Measurements from ENCODE around the gene TACC2. TPM values are rescaled to one million over a fixed set of nuclear protein-coding genes. Genes with fewer than 3 reads are reported as not detected.

Gene TACC2
- total RNA-seq, 1 donor from 2014 or later, result 49.1 TPM

DNA sequence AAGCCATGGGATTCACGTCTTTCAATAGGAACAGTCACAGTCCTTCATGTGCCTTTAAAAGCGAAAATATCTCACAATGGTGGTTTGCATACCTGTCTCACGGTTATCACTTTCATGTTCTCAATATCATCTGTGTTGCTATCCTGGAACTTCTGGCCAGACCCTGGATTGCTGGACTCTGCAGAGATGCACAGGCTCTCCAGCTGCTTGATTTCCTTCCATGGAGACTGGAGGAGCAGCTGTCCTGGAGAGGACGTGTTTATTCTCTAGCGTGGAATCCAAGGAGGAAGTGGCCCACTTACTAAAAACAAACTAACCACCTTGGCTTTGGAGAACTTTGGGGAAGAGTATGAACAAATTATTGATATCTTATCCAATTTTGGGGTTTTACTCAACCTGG lies 298.6 kb downstream of the TACC2 start:
- intact Hi-C loops (cut with DNase I), result no loop called here
- DNase-seq (ENCODE audit: low spot score), result no peak
- no peak for ATAC-seq

DNA sequence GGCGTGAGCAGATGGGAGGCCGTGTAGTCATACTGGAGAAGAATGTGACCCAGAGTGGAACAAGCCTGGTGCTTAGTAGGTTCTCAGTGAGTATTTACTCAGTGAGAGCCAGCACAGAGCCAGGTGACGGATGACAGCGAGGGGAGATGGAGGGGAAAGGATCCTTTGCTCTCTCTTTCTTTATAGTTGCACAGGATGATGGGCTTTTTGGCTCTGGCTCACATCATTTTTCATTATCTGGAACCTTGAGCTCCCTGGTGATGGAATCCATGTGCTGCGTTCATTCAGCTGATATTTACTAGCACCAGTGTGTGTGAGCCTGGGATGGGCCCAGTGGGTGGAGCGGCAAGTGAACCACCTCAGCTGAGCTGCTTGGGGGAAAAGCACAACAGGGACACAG lies 299.3 kb downstream of the TACC2 start:
- ATAC-seq, result no peak
- DNase-seq (ENCODE audit: low spot score), result no peak
- intact Hi-C loops (cut with DNase I), result no loop called here

DNA sequence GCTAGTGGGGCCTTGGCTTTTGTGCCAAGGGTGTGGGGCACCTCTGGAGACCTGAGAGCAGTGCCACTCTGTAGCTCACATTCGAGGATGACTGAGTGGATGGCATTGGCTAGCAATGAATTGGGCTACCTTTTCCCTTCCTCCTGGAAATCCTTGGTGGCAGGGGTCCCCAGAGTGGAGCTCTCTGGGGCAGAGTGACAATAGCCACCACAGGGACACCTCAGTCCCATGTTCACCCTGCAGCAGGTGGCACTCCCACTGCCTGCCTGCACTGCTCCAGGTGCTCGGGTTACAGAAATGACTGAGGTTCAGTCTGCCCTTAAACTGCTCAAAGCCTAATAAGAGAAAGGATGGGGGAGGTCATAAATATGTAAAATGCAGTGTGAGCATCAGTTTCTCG lies 300.0 kb downstream of the TACC2 start:
- no peak for DNase-seq (ENCODE audit: low spot score)
- no peak for ATAC-seq
- intact Hi-C loops (cut with DNase I), result no loop called here

DNA sequence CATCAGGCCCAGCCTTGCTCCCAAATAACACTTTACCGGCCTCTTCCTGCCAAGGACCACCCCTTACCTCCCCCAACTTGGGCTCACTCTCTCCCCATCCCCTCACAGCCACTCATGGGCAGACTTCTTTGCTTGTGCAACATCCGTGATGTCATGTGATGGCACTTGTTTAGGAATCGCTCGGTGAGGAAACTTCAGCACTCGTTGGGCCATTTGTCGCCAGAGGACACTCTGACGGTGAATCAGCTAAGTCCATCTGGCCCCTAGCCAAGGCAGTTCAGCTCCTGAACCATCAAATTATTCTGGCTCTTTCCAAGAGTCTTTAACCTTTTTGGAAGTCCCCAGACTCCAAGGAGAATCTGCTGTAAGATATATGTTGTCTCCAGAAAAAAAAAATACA lies 301.4 kb downstream of the TACC2 start:
- ATAC-seq, result no peak
- no peak for DNase-seq (ENCODE audit: low spot score)
- intact Hi-C loops (cut with DNase I), result loop anchor here (10.0 kb wide), 1 partner anchor 274 kb away; the partner anchor contains the start of gene DMBT1

DNA sequence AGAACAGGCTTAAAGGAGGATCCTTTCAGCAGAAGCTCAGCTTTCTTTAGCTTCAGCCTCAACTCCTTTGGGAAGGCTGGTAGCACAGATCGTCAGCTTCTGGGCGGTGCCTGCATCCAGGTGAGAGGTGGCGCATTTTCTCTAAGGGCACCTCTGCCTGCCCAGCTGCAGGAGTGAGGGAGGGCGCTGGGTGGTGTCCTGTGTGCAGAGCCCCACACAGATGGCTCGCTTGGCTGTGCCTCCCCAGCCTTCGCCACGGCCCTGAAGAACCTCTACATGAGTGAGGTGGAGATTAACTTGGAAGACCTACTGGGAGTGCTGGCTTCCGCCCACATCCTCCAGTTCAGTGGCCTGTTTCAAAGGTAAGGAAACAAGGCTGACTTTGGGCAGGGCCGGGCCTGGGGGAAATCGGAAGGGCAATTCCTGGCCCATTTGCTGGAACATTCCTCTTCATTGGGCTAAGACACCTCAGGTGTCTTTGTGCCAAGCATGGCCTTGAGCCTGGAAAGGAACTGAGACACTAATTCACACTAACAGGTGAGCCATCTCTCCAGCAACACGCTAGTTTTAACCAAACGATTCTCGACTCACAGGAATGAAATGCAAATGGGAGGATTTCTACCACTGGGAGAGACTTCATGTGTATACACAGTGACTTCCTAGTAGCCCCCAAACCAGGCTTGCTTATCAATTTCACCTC lies 302.0 kb downstream of the TACC2 start:
- intact Hi-C loops (cut with DNase I), result loop anchor here (10.0 kb wide), 1 partner anchor 274 kb away; the partner anchor contains the start of gene DMBT1
- DNase-seq (ENCODE audit: low spot score) (no peak), ATAC-seq (no peak)

DNA sequence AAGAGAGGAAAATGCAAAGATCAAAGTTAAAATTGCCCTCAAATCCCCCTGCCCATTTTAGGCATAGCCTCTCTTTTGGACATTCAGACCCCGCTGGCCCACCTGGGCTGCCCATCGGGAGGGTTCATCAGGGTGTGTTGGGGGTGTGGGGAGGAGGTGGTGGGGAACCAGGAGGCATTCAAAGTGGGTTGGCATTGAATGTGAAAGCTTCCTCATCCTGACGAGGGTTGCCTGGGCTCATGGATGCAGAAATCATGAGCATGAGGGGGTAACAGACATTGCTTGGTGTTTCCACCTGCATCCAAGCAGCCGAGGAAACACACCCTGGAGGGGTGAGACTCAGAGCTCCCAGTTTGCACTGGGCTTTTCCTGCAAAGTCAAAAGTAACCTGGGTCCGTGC lies 302.8 kb downstream of the TACC2 start:
- intact Hi-C loops (cut with DNase I), result loop anchor here (10.0 kb wide), 1 partner anchor 273 kb away; the partner anchor contains the start of gene DMBT1
- ATAC-seq (no peak), DNase-seq (ENCODE audit: low spot score) (no peak)

DNA sequence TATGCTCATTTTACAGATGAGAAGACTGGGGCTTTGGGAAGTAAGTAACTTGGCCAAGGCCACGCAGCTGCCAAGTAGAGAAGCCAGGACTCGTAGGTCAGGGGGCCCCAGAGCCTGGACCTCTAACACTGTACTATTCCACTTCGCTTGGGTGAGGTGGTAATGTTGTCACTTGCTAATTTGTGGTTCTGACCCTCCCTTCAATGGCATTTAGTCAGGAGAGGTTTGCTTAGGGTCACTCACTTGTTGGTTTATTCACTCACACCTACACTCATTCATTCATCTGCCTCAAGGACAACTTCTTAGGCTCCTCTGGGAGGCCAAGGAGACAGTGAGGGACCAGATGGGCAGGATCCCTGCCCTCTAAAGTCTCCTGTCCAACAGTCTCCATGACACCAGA lies 303.4 kb downstream of the TACC2 start:
- intact Hi-C loops (cut with DNase I), result loop anchor here (10.0 kb wide), 1 partner anchor 272 kb away; the partner anchor contains the start of gene DMBT1
- no peak for DNase-seq (ENCODE audit: low spot score)
- ATAC-seq, result no peak

DNA sequence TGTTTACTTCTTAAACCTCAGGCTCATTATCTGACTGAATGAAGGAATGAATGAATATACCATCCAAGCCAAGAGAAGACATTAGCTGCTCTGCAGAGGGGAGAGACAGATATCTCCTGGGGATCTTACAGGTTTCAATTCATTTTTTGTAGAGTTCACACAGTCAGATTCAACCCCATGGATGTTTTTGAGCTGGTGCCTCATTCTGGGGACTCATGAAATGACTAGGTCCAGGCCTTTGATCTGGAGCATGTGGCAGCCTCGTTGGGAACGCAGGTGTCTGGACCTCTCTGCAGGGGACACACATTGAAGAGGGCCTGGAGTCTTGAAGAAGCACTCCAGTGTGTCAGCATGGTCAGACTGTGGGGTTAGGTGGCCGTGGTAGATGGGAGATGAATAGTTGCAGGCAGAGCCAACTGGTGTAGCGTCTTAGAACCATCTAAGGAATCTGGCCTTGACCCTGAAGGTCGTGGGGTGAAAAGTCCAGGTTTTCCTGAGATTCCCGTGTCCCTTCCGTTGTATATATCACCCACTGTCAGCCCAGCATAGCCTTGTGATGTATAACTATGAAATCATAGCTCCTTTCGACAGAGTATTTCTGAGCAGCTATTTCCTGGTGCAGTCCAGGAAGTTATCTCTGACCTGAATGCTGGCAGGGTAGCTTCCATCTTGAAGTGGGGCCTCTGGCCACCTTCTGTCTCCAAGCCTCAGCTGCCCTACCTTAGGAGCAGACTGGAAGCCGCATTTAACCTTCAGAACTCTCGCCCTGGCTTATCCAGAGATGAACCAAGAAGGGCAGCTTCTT lies 304.4 kb downstream of the TACC2 start:
- intact Hi-C loops (cut with DNase I), result loop anchor here (10.0 kb wide), 1 partner anchor 271 kb away; the partner anchor contains the start of gene DMBT1
- ATAC-seq, result no peak
- no peak for DNase-seq (ENCODE audit: low spot score)

DNA sequence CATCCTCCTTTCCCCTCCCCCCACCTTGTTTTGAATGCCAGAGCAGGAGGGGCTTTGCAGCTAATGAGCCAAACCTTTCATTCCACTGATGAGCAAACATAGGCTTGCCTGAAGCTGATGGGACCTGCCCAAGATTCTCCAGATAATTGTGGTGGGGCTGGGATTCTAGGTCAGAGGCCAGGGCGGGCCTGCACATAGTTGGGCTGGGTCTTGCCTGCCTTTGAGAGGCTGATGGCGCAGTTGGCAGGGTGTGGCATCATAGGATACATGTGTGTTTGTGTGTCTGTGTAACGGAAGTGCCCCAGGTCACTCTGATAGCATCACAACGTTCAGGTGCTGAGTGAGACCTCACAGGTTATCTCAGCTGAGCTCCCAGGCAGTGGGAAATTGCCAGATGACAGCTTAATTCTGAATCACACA lies 305.0 kb downstream of the TACC2 start:
- DNase-seq (ENCODE audit: low spot score), result no peak
- intact Hi-C loops (cut with DNase I), result loop anchor here (10.0 kb wide), 1 partner anchor 271 kb away; the partner anchor contains the start of gene DMBT1
- peak; percentile 59 for ATAC-seq

DNA sequence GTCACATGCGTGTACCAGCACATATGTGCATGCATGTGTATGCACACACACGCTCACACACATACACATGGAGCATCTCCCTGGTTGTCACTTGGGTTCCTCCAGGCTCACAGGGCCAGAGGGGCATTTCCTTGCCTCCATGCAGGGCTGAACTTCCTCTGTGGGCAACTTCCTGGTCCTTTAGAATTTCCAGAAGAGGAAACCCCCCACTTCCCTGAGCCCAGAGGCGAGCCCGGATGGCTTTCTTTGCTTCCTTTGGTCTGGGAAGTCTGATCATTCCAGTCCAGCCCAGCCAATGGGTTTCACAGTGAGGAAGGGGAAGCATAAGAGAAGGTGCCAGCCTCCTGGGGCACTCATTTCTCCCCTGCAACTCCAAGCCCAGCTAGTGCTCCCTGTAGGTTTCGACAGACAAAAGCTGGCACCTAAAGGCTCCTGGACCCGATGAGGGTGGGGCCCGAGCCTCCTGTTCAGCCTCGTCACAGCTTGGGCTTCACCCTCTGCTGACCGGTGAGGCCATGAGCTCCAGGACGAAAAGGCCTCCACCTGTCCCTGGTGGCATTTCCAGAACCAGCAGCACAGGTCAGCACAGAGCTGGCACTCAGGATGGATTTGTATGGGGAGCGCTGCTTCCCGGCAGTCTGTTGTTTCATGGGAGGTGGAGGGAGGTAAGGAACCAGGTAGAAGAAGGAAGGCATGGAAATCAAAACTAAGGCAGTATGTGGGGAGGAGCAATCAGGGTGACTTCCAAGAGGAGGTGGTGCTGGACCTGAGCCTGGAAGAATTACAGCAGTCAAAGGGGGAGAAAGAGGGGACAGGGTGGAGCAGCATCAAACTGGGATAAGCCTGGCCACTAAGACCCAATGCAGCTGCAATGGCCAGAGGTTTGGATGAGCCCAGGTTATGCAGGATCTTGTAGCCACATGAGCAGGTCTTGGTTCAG lies 305.8 kb downstream of the TACC2 start:
- ATAC-seq (no peak), DNase-seq (ENCODE audit: low spot score) (no peak)
- intact Hi-C loops (cut with DNase I), result loop anchor here (5.0 to 10.0 kb wide), 2 partner anchors 143 to 270 kb away; partner anchors contain the start of gene DMBT1

DNA sequence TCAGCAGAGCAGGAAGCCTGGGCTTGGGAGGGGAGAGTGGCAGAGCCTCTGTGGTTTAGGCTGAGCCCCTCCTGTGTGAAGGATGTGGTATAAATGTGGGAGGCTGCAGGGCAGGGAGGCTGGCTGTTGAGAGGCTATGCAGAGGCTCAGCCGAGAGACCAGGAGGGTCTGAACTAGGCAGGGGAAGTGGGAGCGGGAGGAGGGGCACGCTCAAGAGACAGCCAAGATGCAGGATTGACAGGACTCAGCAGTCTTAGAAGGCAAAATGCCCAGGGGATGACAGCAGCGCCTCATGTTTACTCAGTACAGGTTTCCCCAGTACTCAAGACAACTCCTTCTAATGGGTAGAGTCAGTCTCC lies 306.5 kb downstream of the TACC2 start:
- intact Hi-C loops (cut with DNase I), result loop anchor here (5.0 to 10.0 kb wide), 2 partner anchors 142 to 269 kb away; partner anchors contain the start of gene DMBT1
- ATAC-seq (no peak), DNase-seq (ENCODE audit: low spot score) (no peak)

DNA sequence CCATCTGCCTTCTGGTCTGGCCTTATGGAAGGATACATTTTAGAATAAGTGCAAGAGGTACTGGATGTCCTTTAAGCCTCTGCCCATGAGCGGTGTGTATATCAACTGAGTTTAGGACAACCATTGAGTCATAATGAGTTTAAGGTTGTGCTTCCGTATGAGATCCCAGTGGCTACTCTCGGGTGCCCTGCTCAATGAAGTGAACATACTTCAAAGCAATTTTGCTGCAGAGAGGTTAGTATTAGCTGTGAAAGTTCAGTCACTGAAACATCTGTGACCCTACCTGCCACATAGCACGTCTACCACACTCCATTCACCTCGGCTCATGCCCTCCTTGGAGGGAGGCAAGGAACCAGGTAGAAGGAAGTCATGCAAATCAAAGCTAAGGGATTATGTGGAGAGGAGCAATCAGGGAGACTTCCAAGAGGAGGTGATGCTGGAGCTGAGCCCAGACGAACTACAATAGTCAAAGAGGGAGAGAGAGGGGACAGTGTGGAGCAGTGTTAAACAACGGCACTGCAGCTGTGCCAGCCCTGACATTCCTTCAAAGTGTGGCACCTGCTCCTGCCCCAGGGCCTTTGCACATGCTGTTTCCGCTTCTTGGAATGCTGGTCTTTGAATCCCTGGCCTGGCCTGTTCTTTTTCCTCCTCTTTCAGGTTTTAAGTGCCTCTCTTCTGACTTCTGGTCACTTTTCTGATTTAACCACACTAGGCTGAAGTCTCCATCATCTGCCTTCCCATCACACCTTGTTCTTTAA lies 307.6 kb downstream of the TACC2 start:
- intact Hi-C loops (cut with DNase I), result loop anchor here (5.0 to 10.0 kb wide), 2 partner anchors 141 to 268 kb away; partner anchors contain the start of gene DMBT1
- no peak for ATAC-seq

DNA sequence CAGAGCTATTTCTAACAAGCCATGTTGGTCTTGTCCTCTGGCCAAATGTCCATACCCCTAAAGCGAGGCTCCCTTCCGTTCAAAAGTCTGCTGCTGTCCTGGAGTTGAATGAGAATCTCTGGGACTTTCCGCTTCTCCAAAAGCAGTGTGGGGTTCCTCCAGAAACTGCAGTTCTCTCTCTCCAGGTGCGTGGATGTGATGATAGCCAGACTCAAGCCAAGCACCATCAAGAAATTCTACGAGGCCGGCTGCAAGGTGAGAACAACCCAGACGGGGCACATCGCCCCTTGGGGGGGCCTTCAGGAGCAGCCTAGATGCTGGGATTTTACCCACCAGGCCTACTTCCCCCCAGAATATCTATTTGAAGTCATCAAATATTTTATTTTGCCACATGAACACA lies 308.6 kb downstream of the TACC2 start:
- no peak for DNase-seq (ENCODE audit: low spot score)
- ATAC-seq, result no peak
- intact Hi-C loops (cut with DNase I), result loop anchor here (5.0 to 10.0 kb wide), 2 partner anchors 140 to 267 kb away; partner anchors contain the start of gene DMBT1

More for the DNA sequence above, 307.6 kb downstream of the TACC2 start:
- DNase-seq (ENCODE audit: low spot score), result no peak

DNA sequence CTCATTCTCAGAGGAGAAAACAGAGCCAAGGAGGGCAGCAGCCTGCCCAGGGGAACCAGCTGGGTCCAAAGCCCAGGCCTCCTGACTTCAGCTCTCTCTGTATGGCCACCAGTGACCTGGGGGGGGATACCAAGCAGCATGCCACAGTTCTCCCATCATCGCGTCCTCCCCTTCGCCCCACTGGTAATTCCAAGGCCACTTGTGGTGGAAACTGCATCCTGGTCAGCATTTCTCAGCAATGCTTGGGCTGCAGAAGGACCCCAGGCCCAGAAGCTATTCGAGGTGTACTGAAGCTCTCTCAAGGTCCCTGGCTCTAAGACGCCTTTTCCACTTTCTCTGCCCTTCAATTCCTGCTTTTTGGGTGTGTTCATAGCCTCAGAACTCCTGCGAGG lies 309.2 kb downstream of the TACC2 start:
- DNase-seq (ENCODE audit: low spot score) (no peak), ATAC-seq (no peak)
- intact Hi-C loops (cut with DNase I), result loop anchor here (5.0 to 10.0 kb wide), 2 partner anchors 139 to 267 kb away; partner anchors contain the start of gene DMBT1

DNA sequence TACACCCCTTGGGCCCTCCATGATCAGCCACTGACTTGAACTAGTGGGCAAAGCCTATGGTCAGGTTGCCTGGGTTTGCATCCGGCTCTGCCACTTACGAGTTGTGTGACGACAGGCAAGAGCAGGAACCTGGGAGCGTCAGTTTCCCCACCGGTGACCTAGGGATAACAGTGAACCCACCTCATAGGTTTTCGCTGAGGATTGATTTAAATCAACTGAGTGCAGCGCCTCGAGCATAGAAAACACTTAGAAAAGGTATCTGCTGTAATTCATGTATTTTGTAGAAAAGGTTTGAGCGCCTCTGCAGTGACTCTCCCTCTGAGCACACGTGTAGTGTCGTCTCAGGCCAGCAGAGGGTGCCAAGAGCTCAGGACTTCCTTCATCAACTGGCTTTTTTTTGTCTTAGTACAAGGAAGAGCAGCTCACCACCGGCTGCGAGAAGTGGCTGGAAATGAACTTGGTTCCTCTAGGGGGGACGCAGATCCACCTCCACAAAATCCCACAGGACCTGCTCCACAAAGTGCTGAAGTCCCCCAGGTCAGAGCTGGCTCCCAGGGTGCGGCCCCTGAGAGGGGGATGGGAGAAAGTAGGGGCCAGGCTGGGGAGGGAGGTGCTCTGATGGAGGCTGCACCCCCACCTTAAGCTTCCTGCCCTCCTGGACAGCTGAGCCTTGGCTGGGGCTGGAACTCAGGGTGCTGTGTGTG lies 309.8 kb downstream of the TACC2 start:
- peak; percentile 85 for ATAC-seq
- DNase-seq (ENCODE audit: low spot score), result peak; percentile 86
- intact Hi-C loops (cut with DNase I), result loop anchor here (5.0 to 10.0 kb wide), 2 partner anchors 139 to 266 kb away; partner anchors contain the start of gene DMBT1

DNA sequence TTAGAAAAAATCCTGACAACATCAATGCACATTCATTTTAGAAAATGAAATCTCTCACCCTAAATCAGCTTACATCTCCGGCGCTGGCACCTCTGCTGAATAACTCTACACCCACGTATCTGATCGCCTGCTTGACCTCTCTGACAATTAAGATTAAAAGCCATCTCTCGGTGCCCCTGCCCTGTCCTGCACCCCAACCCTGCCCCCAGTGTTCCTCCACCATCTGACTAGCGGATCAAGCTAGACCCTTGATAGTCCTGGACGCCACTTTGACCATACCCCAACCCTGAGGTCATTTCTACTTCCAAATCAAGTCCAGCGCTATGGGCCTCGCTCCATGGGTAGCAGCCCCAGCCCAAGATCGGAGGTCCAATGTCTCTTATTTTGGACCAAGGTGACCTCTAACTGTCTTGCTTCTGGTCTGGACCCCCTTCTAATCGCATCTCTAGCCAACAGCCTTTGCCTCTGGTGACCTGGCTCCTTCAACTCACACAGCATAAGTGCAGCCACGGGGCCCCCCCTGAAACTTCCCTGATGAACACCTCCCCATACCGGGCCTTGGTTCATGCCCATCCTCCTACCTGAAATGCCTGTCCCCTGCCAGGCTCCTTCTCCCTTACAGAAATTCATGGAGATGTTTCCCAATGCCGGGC lies 310.6 kb downstream of the TACC2 start:
- intact Hi-C loops (cut with DNase I), result loop anchor here (5.0 to 10.0 kb wide), 2 partner anchors 138 to 265 kb away; partner anchors contain the start of gene DMBT1
- ATAC-seq (no peak), DNase-seq (ENCODE audit: low spot score) (no peak)

Measured in sciatic nerve (tissue), 2 donors.